Neural cell (in vitro differentiated cells): ENCODE results near the gene MAPK14. TPM values are rescaled to one million over a fixed set of nuclear protein-coding genes. Genes with fewer than 3 reads are reported as not detected.

Source experiments
- H2AFZ ChIP-seq: fragments of 200-600, 300-800 bp; sonication (generic), shearing (Covaris generic); 2 replicates; pipeline ENCODE4 v1.6.0; 2014; ENCODE audit warnings: low read depth, mild to moderate bottlenecking, antibody characterized with exemption, low read length, moderate library complexity
- H3F3A ChIP-seq: fragments of 200-600 bp; shearing (Covaris generic); 2 replicates; pipeline ENCODE4 v1.6.1; 2016; ENCODE audit warnings: mild to moderate bottlenecking, moderate library complexity, mixed read lengths, antibody characterized with exemption, low read length; ENCODE audit not compliant: insufficient read depth, poor library complexity, severe bottlenecking
- H3K27ac ChIP-seq: fragments of 200-600, 300-800 bp; sonication (generic), shearing (Covaris generic); 2 replicates; pipeline ENCODE4 v1.5.1; 2014; ENCODE audit warnings: mild to moderate bottlenecking, low read length, moderate library complexity
- H3K27me3 ChIP-seq: fragments of 300-800, 200-600 bp; sonication (generic), shearing (Covaris generic); 2 replicates; pipeline ENCODE4 v1.6.0; 2014; ENCODE audit warnings: mild to moderate bottlenecking, low read depth, low read length, moderate library complexity; ENCODE audit not compliant: insufficient read depth
- H3K36me3 ChIP-seq: fragments of 300-800, 200-600 bp; sonication (generic), shearing (Covaris generic); 2 replicates; pipeline ENCODE4 v1.5.1; 2014; ENCODE audit warnings: mild to moderate bottlenecking, antibody characterized with exemption, low read length, moderate library complexity; ENCODE audit not compliant: insufficient read depth
- H3K4me2 ChIP-seq: fragments of 300-800, 200-600 bp; sonication (generic), shearing (Covaris generic); 2 replicates; pipeline ENCODE4 v1.6.0; 2014; ENCODE audit warnings: mild to moderate bottlenecking, low read length
- H3K4me3 ChIP-seq: fragments of 300-800, 200-600 bp; sonication (generic), shearing (Covaris generic); 2 replicates; pipeline ENCODE4 v1.5.1; 2014; ENCODE audit warnings: mild to moderate bottlenecking, low read length, moderate library complexity
- H3K79me2 ChIP-seq: fragments of 200-600 bp; shearing (Covaris generic); replicated peaks from 2 replicates; pipeline ENCODE4 v1.6.0; 2014; ENCODE audit warnings: mild to moderate bottlenecking, low read length, moderate library complexity; ENCODE audit not compliant: insufficient read depth
- H3K9ac ChIP-seq: fragments of 300-800, 200-600 bp; sonication (generic), shearing (Covaris generic); 2 replicates; pipeline ENCODE4 v1.6.1; 2016; ENCODE audit warnings: mild to moderate bottlenecking, low read length, mixed read lengths
- H3K9me2 ChIP-seq: fragments of 200-600 bp; shearing (Covaris generic); 2 replicates; pipeline ENCODE4 v1.6.1; 2016; ENCODE audit warnings: mild to moderate bottlenecking, low read length, mixed read lengths; ENCODE audit not compliant: insufficient read depth
- H3K9me3 ChIP-seq: fragments of 200-600, 300-800 bp; sonication (generic), shearing (Covaris generic); 2 replicates; pipeline ENCODE4 v1.6.1; 2016; ENCODE audit warnings: mild to moderate bottlenecking, mixed run types, low read length, moderate library complexity, mixed read lengths
- H4K20me1 ChIP-seq: fragments of 200-600 bp; shearing (Covaris generic); 2 replicates; pipeline ENCODE4 v1.6.1; 2016; ENCODE audit warnings: mild to moderate bottlenecking, mixed run types; ENCODE audit not compliant: insufficient read depth
- CTCF ChIP-seq: fragments of 450-650 bp; IDR thresholded peaks from 2 replicates; pipeline ENCODE4 v1.5.1; 2014; ENCODE audit warnings: antibody characterized with exemption, mild to moderate bottlenecking, moderate library complexity; ENCODE audit not compliant: poor library complexity, severe bottlenecking
- EP300 ChIP-seq: fragments of 450-650 bp; conservative IDR thresholded peaks from 2 replicates; pipeline ENCODE4 v1.6.1; 2014; ENCODE audit warnings: antibody characterized with exemption, mild to moderate bottlenecking, moderate library complexity; ENCODE audit not compliant: poor library complexity, severe bottlenecking
- EZH2 ChIP-seq: fragments of 200-600, 300-800 bp; shearing (Covaris generic), sonication (generic); IDR thresholded peaks from 2 replicates; pipeline ENCODE4 v1.6.1; 2014; ENCODE audit warnings: antibody characterized with exemption, low read length, borderline replicate concordance, mild to moderate bottlenecking; ENCODE audit not compliant: insufficient read depth, poor library complexity, severe bottlenecking
- MXI1 ChIP-seq: fragments of 450-650 bp; conservative IDR thresholded peaks from 2 replicates; pipeline ENCODE4 v1.6.1; 2014; ENCODE audit warnings: antibody characterized with exemption, mild to moderate bottlenecking; ENCODE audit not compliant: poor library complexity, severe bottlenecking
- POLR2AphosphoS5 ChIP-seq: IDR thresholded peaks from 2 replicates; pipeline ENCODE4 v1.6.1; 2012
- RAD21 ChIP-seq: fragments of 450-650 bp; conservative IDR thresholded peaks from 2 replicates; pipeline ENCODE4 v1.6.1; 2014; ENCODE audit warnings: antibody characterized with exemption, mild to moderate bottlenecking, moderate library complexity
- SMC3 ChIP-seq: fragments of 450-650 bp; conservative IDR thresholded peaks from 2 replicates; pipeline ENCODE4 v1.6.1; 2014; ENCODE audit warnings: antibody characterized with exemption, mild to moderate bottlenecking, moderate library complexity; ENCODE audit not compliant: poor library complexity
- TAF1 ChIP-seq: IDR thresholded peaks from 2 replicates; pipeline ENCODE4 v1.6.1; 2012; ENCODE audit warnings: low read depth
- polyA plus RNA-seq: library from polyadenylated mRNA; depleted of rRNA; stranded (reverse); fragments of >200 nt; gene quantifications from 2 replicates; pipeline ENCODE4 v1.2.3, GENCODE V29; 2014
- TF ChIP-seq, protein P1 (sequence below): IDR thresholded peaks from 2 replicates; pipeline ENCODE4 v1.6.1; 2012; ENCODE audit warnings: borderline replicate concordance

The MAPK14 gene
- polyA plus RNA-seq, 1 donor from 2014 or later = 26.6 TPM

GRCh38 chr6:36142971-36143838, 115.6 kb downstream of the MAPK14 start:
- H3K36me3 ChIP-seq = no peaks in the 10 kb centered on the region
- H3K9me3 ChIP-seq = no peaks in the 10 kb centered on the region
- H3K27me3 ChIP-seq = no peaks in the 10 kb centered on the region
- H3K4me2 ChIP-seq = no peak overlapping the region
- H3K9me2 ChIP-seq = no peaks in the 10 kb centered on the region
- H3K9ac ChIP-seq = no peak overlapping the region
- no peak overlapping the region for H2AFZ ChIP-seq
- H3F3A ChIP-seq = no peaks in the 10 kb centered on the region
- H3K4me3 ChIP-seq = no peak overlapping the region
- TF ChIP-seq RAD21 = no peak
- no peak for TF ChIP-seq EZH2
- no peak for TF ChIP-seq EP300
- no peak for TF ChIP-seq SMC3
- TF ChIP-seq MXI1 = no peak
- TF ChIP-seq POLR2AphosphoS5 = no peak
- TF ChIP-seq, protein P1, sequence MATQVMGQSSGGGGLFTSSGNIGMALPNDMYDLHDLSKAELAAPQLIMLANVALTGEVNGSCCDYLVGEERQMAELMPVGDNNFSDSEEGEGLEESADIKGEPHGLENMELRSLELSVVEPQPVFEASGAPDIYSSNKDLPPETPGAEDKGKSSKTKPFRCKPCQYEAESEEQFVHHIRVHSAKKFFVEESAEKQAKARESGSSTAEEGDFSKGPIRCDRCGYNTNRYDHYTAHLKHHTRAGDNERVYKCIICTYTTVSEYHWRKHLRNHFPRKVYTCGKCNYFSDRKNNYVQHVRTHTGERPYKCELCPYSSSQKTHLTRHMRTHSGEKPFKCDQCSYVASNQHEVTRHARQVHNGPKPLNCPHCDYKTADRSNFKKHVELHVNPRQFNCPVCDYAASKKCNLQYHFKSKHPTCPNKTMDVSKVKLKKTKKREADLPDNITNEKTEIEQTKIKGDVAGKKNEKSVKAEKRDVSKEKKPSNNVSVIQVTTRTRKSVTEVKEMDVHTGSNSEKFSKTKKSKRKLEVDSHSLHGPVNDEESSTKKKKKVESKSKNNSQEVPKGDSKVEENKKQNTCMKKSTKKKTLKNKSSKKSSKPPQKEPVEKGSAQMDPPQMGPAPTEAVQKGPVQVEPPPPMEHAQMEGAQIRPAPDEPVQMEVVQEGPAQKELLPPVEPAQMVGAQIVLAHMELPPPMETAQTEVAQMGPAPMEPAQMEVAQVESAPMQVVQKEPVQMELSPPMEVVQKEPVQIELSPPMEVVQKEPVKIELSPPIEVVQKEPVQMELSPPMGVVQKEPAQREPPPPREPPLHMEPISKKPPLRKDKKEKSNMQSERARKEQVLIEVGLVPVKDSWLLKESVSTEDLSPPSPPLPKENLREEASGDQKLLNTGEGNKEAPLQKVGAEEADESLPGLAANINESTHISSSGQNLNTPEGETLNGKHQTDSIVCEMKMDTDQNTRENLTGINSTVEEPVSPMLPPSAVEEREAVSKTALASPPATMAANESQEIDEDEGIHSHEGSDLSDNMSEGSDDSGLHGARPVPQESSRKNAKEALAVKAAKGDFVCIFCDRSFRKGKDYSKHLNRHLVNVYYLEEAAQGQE = no peak
- TF ChIP-seq CTCF = no peak
- no peak for TF ChIP-seq TAF1
- no peaks in the 10 kb centered on the region for H3K79me2 ChIP-seq
- no peak overlapping the region for H3K27ac ChIP-seq
- no peaks in the 10 kb centered on the region for H4K20me1 ChIP-seq

- Histone ChIP-seq H3K36me3 (no peaks in the 10 kb centered on the region), H3K27me3 (no peaks in the 10 kb centered on the region), H3K9me2 (no peaks in the 10 kb centered on the region), H3K4me3 (no peak overlapping the region), H3K9me3 (no peaks in the 10 kb centered on the region), H3K79me2 (no peaks in the 10 kb centered on the region), H3F3A (no peaks in the 10 kb centered on the region), H4K20me1 (no peaks in the 10 kb centered on the region), H3K9ac (no peak overlapping the region), H3K4me2 (no peak overlapping the region), H3K27ac (no peak overlapping the region), H2AFZ (no peak overlapping the region)
- no peak for TF ChIP-seq MXI1
- no peak for TF ChIP-seq CTCF
- no peak for TF ChIP-seq TAF1
- TF ChIP-seq, protein P1 = no peak
- TF ChIP-seq EP300 = no peak
- TF ChIP-seq POLR2AphosphoS5 = no peak
- no peak for TF ChIP-seq SMC3
- no peak for TF ChIP-seq EZH2
- TF ChIP-seq RAD21 = no peak
Measured at GRCh38 chr6:36145495-36145894, 117.9 kb downstream of the MAPK14 start.
